RKO (cell line): ENCODE data around the gene ATP10A.
"Not testable (repeated sequence)": the region's sequence is repeated elsewhere in the genome, so short reads cannot be mapped to it uniquely, and the experiment has no call there.

ENCODE experiments used
- DNase-seq: peaks from one replicate; pipeline ENCODE4 v3.0.0-alpha.2; 2016; ENCODE audit warnings: low spot score

ATP10A gene

DNA sequence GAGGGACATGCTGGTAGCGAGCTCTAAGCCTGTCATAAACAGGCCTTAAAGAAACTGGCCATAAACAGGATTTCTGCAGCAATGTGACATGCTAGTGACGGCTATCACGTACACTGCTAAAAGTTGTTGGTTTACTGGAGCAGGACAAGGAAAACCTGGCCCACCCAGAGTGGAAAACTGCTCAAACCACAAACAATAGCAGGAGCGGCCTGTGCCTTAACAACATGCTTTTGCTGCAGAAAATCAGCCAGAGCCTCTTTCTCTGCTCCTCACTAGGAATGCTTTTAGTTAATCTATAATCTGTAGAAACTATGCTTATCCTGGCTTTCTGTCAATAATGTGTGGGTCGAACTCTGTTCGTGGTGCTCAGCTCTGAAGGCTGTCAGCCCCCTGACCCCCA is 221.4 kb downstream of the ATP10A start:
- DNase-seq = no peak

DNA sequence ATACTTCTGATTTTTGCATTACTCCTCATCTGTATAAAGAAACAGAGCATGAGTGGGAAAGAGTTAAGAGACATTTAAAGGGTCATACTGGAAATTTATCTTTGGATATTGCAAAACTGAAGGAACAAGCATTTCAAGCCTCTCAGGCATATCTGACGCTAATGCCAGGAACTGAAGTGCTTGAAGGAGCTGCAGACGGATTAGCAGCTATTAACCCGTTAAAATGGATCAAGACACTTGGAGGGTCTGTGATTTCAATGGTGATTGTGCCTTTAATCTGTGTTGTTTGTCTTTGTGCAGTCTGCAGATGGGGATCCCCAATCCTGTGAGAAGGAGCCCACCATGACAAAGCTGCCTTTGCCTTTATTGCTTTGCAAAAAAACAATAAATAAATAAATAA is 221.8 kb downstream of the ATP10A start:
- no peak for DNase-seq

- not testable (repeated sequence) for DNase-seq
These were observed 222.2 kb downstream of the ATP10A start for GRCh38 chr15:25640959-25641358.

- no peak for DNase-seq
These were observed 222.7 kb downstream of the ATP10A start for GRCh38 chr15:25640381-25640780.

DNA sequence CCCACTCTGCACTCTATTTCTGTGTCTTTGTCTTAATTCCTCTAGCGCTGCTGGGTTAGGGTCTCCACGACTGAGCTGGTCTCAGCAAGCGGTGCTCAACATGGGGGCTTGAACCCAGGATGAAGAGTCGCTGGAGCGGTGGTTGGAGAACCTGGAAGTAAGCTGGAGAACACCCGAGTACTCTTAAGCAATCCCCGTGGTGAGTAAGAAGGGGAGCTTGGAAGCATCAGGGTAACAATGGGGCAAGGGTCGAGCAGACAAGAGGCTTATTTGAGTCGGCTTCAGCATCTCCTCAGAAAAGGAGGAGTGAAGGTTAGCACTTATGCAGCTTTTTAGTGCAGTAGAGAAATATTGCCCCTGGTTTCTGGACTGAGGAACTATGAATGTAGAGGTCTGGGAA is 226.6 kb downstream of the ATP10A start:
- DNase-seq = not testable (repeated sequence)

GRCh38 chr15:25635191-25635590 is 227.9 kb downstream of the ATP10A start:
- peak; percentile 14 for DNase-seq

GRCh38 chr15:25633862-25634261 is 229.3 kb downstream of the ATP10A start:
- DNase-seq = no peak

GRCh38 chr15:25631971-25632370 is 231.2 kb downstream of the ATP10A start:
- no peak for DNase-seq
